ENCODE results near the gene MMP2.

The MMP2 gene

GRCh38 chr16:55464375-55464774, 14.6 kb upstream of the MMP2 start:
- no CpG with 5 or more reads among the region's 4 CpGs for WGBS (ENCODE audit: extremely low coverage, insufficient coverage, insufficient read length)
- no peak for DNase-seq

GRCh38 chr16:55465077-55465896, 13.7 kb upstream of the MMP2 start:
- Histone ChIP-seq H3K4me2 (ENCODE audit: low read length) (peak overlapping the region; percentile 31), H4K91ac (ENCODE audit: low read depth, low read length) (no peak overlapping the region), H3K4ac (ENCODE audit: low read depth, low read length) (no peak overlapping the region), H3K18ac (ENCODE audit: low read length) (no peak overlapping the region), H3K4me1 (ENCODE audit: control insufficient read depth in 1 of 2, insufficient read depth in 2 of 2, low read length in 2 of 2) (peaks cover 7 to 11% of the 10 kb centered on the region in 2 experiments), H3K79me2 (ENCODE audit: control insufficient read depth, insufficient read depth, low read length, poor library complexity) (no peaks in the 10 kb centered on the region), H2AFZ (ENCODE audit: insufficient read depth, low read length, poor library complexity) (no peak overlapping the region), H3K4me3 (ENCODE audit: low read depth, low read length) (no peak overlapping the region), H2BK12ac (ENCODE audit: low read length) (no peak overlapping the region), H3K9ac (ENCODE audit: low read length) (no peak overlapping the region), H2BK5ac (ENCODE audit: low read depth, low read length, poor library complexity) (no peak overlapping the region), H2AK5ac (ENCODE audit: low read length) (no peak overlapping the region), H3K27ac (ENCODE audit: low read depth, low read length) (no peak overlapping the region), H2BK120ac (ENCODE audit: insufficient read depth, low read length, poor library complexity) (no peak overlapping the region), H3K36me3 (ENCODE audit: control insufficient read depth in 1 of 2, insufficient read depth in 2 of 2, low read length in 2 of 2) (no peaks in the 10 kb centered on the region), H3K14ac (ENCODE audit: low read length) (no peak overlapping the region), H3K9me3 (ENCODE audit: insufficient read depth, low read depth, low read length) (peaks cover 2% of the 10 kb centered on the region), H3K79me1 (ENCODE audit: low read length) (peaks cover 3% of the 10 kb centered on the region), H3K27me3 (ENCODE audit: insufficient read depth, low read length) (no peaks in the 10 kb centered on the region), H4K12ac (ENCODE audit: low read depth, low read length) (no peak overlapping the region), H3K23ac (ENCODE audit: low read length) (no peak overlapping the region), H4K8ac (ENCODE audit: low read depth, low read length) (no peak overlapping the region)
- DNase-seq: peak; percentile 83 to 96
- WGBS (ENCODE audit: extremely low coverage, insufficient coverage, insufficient read length): 100% methylated on average over 2 of the region's 19 CpGs

More at GRCh38 chr16:55464375-55464774, 14.6 kb upstream of the MMP2 start:
- Histone ChIP-seq H3K27me3 (ENCODE audit: insufficient read depth, low read length) (no peaks in the 10 kb centered on the region), H3K36me3 (ENCODE audit: control insufficient read depth in 1 of 2, insufficient read depth in 2 of 2, low read length in 2 of 2) (no peaks in the 10 kb centered on the region), H2BK120ac (ENCODE audit: insufficient read depth, low read length, poor library complexity) (no peak overlapping the region), H2BK12ac (ENCODE audit: low read length) (no peak overlapping the region), H3K18ac (ENCODE audit: low read length) (no peak overlapping the region), H2AFZ (ENCODE audit: insufficient read depth, low read length, poor library complexity) (no peak overlapping the region), H3K23ac (ENCODE audit: low read length) (no peak overlapping the region), H3K27ac (ENCODE audit: low read depth, low read length) (no peak overlapping the region), H3K14ac (ENCODE audit: low read length) (no peak overlapping the region), H2BK5ac (ENCODE audit: low read depth, low read length, poor library complexity) (no peak overlapping the region), H3K4me1 (ENCODE audit: control insufficient read depth in 1 of 2, insufficient read depth in 2 of 2, low read length in 2 of 2) (peaks cover 7 to 9% of the 10 kb centered on the region in 2 experiments), H3K79me2 (ENCODE audit: control insufficient read depth, insufficient read depth, low read length, poor library complexity) (no peaks in the 10 kb centered on the region), H3K9me3 (ENCODE audit: insufficient read depth, low read depth, low read length) (peaks cover 2% of the 10 kb centered on the region), H2AK5ac (ENCODE audit: low read length) (no peak overlapping the region), H4K91ac (ENCODE audit: low read depth, low read length) (no peak overlapping the region), H4K8ac (ENCODE audit: low read depth, low read length) (no peak overlapping the region), H3K4ac (ENCODE audit: low read depth, low read length) (no peak overlapping the region), H3K79me1 (ENCODE audit: low read length) (peaks cover 3% of the 10 kb centered on the region), H4K12ac (ENCODE audit: low read depth, low read length) (no peak overlapping the region), H3K4me3 (ENCODE audit: low read depth, low read length) (no peak overlapping the region), H3K9ac (ENCODE audit: low read length) (no peak overlapping the region), H3K4me2 (ENCODE audit: low read length) (no peak overlapping the region)

DNA sequence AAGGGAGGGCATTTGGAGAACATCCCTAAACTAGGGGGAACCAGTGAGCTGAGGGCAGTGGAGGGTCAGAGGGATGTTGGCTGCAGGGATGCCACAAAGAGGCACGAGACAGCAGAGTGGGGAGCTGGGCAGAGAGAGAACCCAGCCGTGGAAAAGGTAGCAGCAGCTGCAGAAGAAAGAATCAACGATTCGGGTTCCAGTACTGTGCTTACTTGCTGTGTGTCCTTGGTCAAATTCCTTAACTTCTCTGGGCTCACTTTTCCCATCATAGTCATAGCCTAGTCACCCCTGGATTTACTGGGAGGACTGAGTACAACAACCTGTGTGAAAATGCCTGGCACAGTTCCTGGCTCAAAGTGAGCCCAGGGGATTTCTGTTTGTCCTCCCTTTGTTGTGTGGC, 12.8 kb upstream of the MMP2 start:
- Histone ChIP-seq H3K36me3 (ENCODE audit: control insufficient read depth in 1 of 2, insufficient read depth in 2 of 2, low read length in 2 of 2) (no peaks in the 10 kb centered on the region), H3K4me3 (ENCODE audit: low read depth, low read length) (no peak overlapping the region), H2AFZ (ENCODE audit: insufficient read depth, low read length, poor library complexity) (no peak overlapping the region), H3K18ac (ENCODE audit: low read length) (no peak overlapping the region), H2BK120ac (ENCODE audit: insufficient read depth, low read length, poor library complexity) (no peak overlapping the region), H2BK12ac (ENCODE audit: low read length) (peak overlapping the region; percentile 16), H3K23ac (ENCODE audit: low read length) (no peak overlapping the region), H3K9me3 (ENCODE audit: insufficient read depth, low read depth, low read length) (peaks cover 2% of the 10 kb centered on the region), H3K4me2 (ENCODE audit: low read length) (no peak overlapping the region), H3K14ac (ENCODE audit: low read length) (no peak overlapping the region), H4K12ac (ENCODE audit: low read depth, low read length) (no peak overlapping the region), H3K9ac (ENCODE audit: low read length) (no peak overlapping the region), H4K91ac (ENCODE audit: low read depth, low read length) (no peak overlapping the region), H4K8ac (ENCODE audit: low read depth, low read length) (no peak overlapping the region), H3K27ac (ENCODE audit: low read depth, low read length) (no peak overlapping the region), H3K4ac (ENCODE audit: low read depth, low read length) (no peak overlapping the region), H3K79me1 (ENCODE audit: low read length) (peaks cover 12% of the 10 kb centered on the region), H2AK5ac (ENCODE audit: low read length) (peak overlapping the region; percentile 7), H3K4me1 (ENCODE audit: control insufficient read depth in 1 of 2, insufficient read depth in 2 of 2, low read length in 2 of 2) (peaks cover 16 to 20% of the 10 kb centered on the region in 2 experiments), H2BK5ac (ENCODE audit: low read depth, low read length, poor library complexity) (no peak overlapping the region), H3K79me2 (ENCODE audit: control insufficient read depth, insufficient read depth, low read length, poor library complexity) (no peaks in the 10 kb centered on the region), H3K27me3 (ENCODE audit: insufficient read depth, low read length) (no peaks in the 10 kb centered on the region)
- WGBS (ENCODE audit: extremely low coverage, insufficient coverage, insufficient read length): no CpG with 5 or more reads among the region's 4 CpGs
- no peak for DNase-seq

- Histone ChIP-seq H4K91ac (ENCODE audit: low read depth, low read length) (no peak overlapping the region), H3K4me1 (ENCODE audit: control insufficient read depth in 1 of 2, insufficient read depth in 2 of 2, low read length in 2 of 2) (peaks cover 20 to 22% of the 10 kb centered on the region in 2 experiments), H3K36me3 (ENCODE audit: control insufficient read depth in 1 of 2, insufficient read depth in 2 of 2, low read length in 2 of 2) (no peaks in the 10 kb centered on the region), H3K4ac (ENCODE audit: low read depth, low read length) (no peak overlapping the region), H2BK12ac (ENCODE audit: low read length) (peak overlapping the region; percentile 1), H3K79me2 (ENCODE audit: control insufficient read depth, insufficient read depth, low read length, poor library complexity) (no peaks in the 10 kb centered on the region), H2AFZ (ENCODE audit: insufficient read depth, low read length, poor library complexity) (no peak overlapping the region), H3K18ac (ENCODE audit: low read length) (no peak overlapping the region), H3K9ac (ENCODE audit: low read length) (no peak overlapping the region), H2BK120ac (ENCODE audit: insufficient read depth, low read length, poor library complexity) (no peak overlapping the region), H3K23ac (ENCODE audit: low read length) (no peak overlapping the region), H4K12ac (ENCODE audit: low read depth, low read length) (no peak overlapping the region), H3K4me2 (ENCODE audit: low read length) (no peak overlapping the region), H3K27me3 (ENCODE audit: insufficient read depth, low read length) (no peaks in the 10 kb centered on the region), H2AK5ac (ENCODE audit: low read length) (no peak overlapping the region), H3K79me1 (ENCODE audit: low read length) (peaks cover 15% of the 10 kb centered on the region), H2BK5ac (ENCODE audit: low read depth, low read length, poor library complexity) (no peak overlapping the region), H3K14ac (ENCODE audit: low read length) (no peak overlapping the region), H3K9me3 (ENCODE audit: insufficient read depth, low read depth, low read length) (peaks cover 2% of the 10 kb centered on the region), H3K4me3 (ENCODE audit: low read depth, low read length) (no peak overlapping the region), H3K27ac (ENCODE audit: low read depth, low read length) (no peak overlapping the region), H4K8ac (ENCODE audit: low read depth, low read length) (no peak overlapping the region)
- no CpG with 5 or more reads among the region's 3 CpGs for WGBS (ENCODE audit: extremely low coverage, insufficient coverage, insufficient read length)
- peak in 1 of 2 donors; percentile 27 for DNase-seq
Measured at GRCh38 chr16:55467898-55468297, 11.1 kb upstream of the MMP2 start.
